ENCODE data around the gene GREB1. TPM values are rescaled to one million over a fixed set of nuclear protein-coding genes. Genes with fewer than 3 reads are reported as not detected.

The GREB1 gene
- total RNA-seq, 4 donors from 2014 or later: 0.20 to 2.6 (median 1.5) TPM

DNA sequence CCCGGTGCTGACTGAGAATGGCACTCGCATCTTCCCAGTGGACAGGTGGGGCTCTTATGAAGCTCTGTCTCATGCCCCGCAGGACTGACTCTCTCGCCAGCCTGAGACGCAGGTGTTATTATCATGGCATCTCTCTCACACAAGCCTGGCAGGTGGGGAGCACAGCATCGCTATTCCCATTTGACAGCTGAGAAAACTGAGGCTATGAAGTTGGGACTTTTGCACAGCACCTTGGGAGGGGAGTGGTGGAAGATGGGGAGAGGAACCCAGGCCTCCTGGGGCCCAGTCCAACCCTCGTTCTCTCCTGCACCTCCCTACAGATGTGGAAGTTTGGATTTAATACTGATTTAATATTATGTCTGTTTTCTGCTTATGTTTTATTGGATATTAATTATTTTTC, 145.2 kb downstream of the GREB1 start:
- 50 to 72% methylated on average over 1 to 7 of the region's 7 CpGs for WGBS, 2 donors (ENCODE audit: low coverage in 1 of 2)
- H3K9me3 ChIP-seq: no peaks in the 10 kb centered on the region
- intact Hi-C loops (cut with DNase I; ENCODE audit: low total_unique reads): no loop called here
- no peak overlapping the region for H3K27ac ChIP-seq
- TF ChIP-seq, protein P1, sequence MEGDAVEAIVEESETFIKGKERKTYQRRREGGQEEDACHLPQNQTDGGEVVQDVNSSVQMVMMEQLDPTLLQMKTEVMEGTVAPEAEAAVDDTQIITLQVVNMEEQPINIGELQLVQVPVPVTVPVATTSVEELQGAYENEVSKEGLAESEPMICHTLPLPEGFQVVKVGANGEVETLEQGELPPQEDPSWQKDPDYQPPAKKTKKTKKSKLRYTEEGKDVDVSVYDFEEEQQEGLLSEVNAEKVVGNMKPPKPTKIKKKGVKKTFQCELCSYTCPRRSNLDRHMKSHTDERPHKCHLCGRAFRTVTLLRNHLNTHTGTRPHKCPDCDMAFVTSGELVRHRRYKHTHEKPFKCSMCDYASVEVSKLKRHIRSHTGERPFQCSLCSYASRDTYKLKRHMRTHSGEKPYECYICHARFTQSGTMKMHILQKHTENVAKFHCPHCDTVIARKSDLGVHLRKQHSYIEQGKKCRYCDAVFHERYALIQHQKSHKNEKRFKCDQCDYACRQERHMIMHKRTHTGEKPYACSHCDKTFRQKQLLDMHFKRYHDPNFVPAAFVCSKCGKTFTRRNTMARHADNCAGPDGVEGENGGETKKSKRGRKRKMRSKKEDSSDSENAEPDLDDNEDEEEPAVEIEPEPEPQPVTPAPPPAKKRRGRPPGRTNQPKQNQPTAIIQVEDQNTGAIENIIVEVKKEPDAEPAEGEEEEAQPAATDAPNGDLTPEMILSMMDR (IDR thresholded peaks at IDR 0.05): no peak
- TF ChIP-seq POLR2AphosphoS5 (IDR thresholded peaks at IDR 0.05) (no peak), POLR2A (IDR thresholded peaks at IDR 0.05) (no peak), EP300 (IDR thresholded peaks at IDR 0.05; ENCODE audit: low read depth) (no peak)
- no peak for DNase-seq
- no peak overlapping the region for H3K4me3 ChIP-seq
- H3K27me3 ChIP-seq: peaks cover 31% of the 10 kb centered on the region
- H3K36me3 ChIP-seq: no peaks in the 10 kb centered on the region
- in situ Hi-C loops (cut with MboI; ENCODE audit: low pct_ligation_motif_present in 1 of 4, low pct_unique_long_range_greater_than_20kb in 1 of 4, low sequenced_read_pairs in 3 of 4): no loop called here
- no peaks in the 10 kb centered on the region for H3K4me1 ChIP-seq

DNA sequence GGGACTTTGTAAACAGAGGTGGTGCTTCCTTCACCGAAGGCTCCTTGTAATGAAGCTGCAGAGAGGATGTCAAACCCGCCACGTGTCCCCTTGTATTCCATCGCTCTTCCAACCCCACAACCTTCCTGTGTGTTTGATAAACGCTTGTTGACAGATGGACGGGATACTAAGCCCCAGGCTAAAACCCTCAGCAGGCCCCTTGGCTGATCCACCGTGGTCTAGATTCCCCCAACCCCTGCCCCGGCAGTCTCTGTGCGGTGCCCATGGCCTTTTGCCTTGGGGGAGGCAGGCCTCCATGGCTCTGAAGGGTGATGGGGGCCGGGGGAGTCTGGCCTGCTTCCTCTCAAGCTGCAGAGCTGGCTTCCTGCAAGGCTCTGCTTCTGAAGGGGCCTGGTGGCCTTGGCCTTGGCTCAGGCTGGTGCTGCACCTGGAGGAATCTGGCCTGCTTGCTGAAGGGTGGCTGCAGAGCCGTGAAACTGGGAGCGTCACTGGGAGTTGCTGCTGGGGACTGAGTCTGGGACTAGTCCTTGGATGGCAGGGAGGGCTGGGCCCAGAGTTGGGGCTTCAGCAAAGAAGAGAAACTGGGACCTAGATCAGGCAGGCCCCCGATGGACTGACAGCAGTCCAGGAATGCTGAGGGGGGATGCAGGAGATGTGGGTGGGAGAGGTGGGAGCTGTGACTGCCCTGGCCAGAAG, 145.8 kb downstream of the GREB1 start:
- Histone ChIP-seq H3K27me3 (peaks cover 37% of the 10 kb centered on the region), H3K4me3 (no peak overlapping the region), H3K9me3 (no peaks in the 10 kb centered on the region), H3K36me3 (no peaks in the 10 kb centered on the region), H3K4me1 (no peaks in the 10 kb centered on the region), H3K27ac (no peak overlapping the region)
- in situ Hi-C loops (cut with MboI; ENCODE audit: low pct_ligation_motif_present in 1 of 4, low pct_unique_long_range_greater_than_20kb in 1 of 4, low sequenced_read_pairs in 3 of 4): loop anchor here in 2 of 4 donors (10.0 kb wide), 1 partner anchor 105 kb away; no protein-coding TSS in a partner anchor
- DNase-seq: no peak
- TF ChIP-seq EP300 (IDR thresholded peaks at IDR 0.05; ENCODE audit: low read depth) (no peak), POLR2A (IDR thresholded peaks at IDR 0.05) (no peak), POLR2AphosphoS5 (IDR thresholded peaks at IDR 0.05) (no peak)
- TF ChIP-seq, protein P1 (IDR thresholded peaks at IDR 0.05): no peak
- intact Hi-C loops (cut with DNase I; ENCODE audit: low total_unique reads): no loop called here
- WGBS, 2 donors (ENCODE audit: low coverage in 1 of 2): 66 to 79% methylated on average over 4 to 13 of the region's 13 CpGs

DNA sequence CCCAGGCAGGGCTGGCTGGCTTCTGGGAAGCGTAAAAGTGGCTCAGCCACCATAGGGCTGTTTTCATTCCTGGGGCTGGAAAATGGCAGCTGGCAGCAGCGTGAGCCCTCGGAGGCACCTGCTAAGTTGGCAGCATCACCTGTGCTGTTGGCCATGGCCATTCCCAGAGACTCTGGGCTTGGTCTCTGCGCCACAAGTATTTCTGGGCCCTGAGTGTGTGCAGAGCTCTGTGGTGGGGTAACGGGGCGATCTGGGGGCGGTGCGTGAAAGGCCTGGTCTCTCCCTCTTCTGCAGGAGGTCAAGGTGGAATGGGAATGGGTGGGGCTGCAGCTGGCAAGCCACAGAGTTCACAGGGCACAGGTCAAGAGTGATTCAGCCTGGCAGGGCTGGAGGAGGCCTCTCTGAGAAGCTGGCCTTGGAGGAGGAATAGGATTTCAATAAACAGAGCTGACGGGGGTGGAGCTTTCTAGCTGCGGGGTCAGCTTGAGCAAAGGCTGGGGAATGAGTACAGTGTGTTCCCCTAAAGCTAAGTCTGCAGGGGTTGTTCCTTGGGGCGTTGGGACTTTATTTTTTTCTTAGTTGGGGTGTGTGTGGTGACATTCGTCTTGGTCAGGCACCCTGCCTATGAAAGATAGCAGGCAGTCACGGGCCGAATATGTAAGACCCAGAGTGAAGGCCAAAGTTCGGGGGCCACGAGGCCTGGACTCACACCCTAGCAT, 146.5 kb downstream of the GREB1 start:
- in situ Hi-C loops (cut with MboI; ENCODE audit: low pct_ligation_motif_present in 1 of 4, low pct_unique_long_range_greater_than_20kb in 1 of 4, low sequenced_read_pairs in 3 of 4) (loop anchor here in 2 of 4 donors (10.0 kb wide), 1 partner anchor 104 kb away; no protein-coding TSS in a partner anchor), intact Hi-C loops (cut with DNase I; ENCODE audit: low total_unique reads) (no loop called here)
- WGBS, 2 donors (ENCODE audit: low coverage in 1 of 2): 78% methylated on average over 16 of the region's 16 CpGs; no CpG with 5 or more reads in 1 of the 2 donors
- Histone ChIP-seq H3K4me1 (no peaks in the 10 kb centered on the region), H3K9me3 (no peaks in the 10 kb centered on the region), H3K27me3 (peaks cover 41% of the 10 kb centered on the region), H3K36me3 (no peaks in the 10 kb centered on the region), H3K4me3 (no peak overlapping the region), H3K27ac (no peak overlapping the region)
- DNase-seq: no peak
- no peak for TF ChIP-seq POLR2A (IDR thresholded peaks at IDR 0.05)
- TF ChIP-seq POLR2AphosphoS5 (IDR thresholded peaks at IDR 0.05): no peak
- TF ChIP-seq, protein P1 (IDR thresholded peaks at IDR 0.05): no peak
- TF ChIP-seq EP300 (IDR thresholded peaks at IDR 0.05; ENCODE audit: low read depth): no peak

DNA sequence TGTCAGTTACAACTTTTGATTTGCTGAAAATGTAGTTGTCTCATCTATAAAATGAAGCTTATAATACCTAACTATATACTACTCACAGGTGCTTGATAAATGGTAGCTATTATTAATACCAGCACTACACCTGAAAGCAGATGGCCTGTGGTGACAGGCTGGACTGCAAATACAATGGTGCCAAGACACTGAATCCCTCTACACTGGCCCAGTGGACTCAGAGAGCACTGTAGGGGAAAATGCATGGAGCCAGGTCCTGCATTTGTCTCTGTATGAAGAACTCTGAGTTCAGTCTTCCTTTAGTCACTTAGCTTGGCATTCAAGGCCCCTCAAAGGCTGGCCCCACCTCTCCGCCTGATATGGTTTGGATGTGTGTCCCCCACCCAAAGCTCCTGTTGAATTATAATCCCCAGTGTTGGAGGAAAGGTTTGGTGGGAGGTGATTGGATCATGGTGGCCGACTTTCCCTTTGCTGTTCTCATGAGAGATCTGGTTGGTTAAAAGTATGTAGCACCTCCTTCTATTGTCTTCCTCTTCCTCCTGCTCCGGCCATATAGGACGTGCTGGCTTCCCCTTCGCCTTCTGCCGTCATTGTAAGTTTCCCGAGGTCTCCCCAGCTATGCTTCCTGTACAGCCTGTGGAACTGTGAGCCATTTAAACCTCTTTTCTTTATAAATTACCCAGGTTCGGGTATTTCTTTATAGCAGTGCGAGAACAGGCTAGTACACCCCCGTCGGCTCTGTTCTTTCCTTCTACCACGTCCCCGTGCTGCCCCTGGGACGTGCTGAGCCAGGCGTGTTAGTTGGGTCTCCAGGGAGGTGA, 147.3 kb downstream of the GREB1 start:
- Histone ChIP-seq H3K36me3 (no peaks in the 10 kb centered on the region), H3K4me3 (no peak overlapping the region), H3K4me1 (no peaks in the 10 kb centered on the region), H3K27me3 (peaks cover 46% of the 10 kb centered on the region), H3K9me3 (no peaks in the 10 kb centered on the region), H3K27ac (no peak overlapping the region)
- 81 to 84% methylated on average over 10 to 15 of the region's 15 CpGs for WGBS, 2 donors (ENCODE audit: low coverage in 1 of 2)
- intact Hi-C loops (cut with DNase I; ENCODE audit: low total_unique reads) (no loop called here), in situ Hi-C loops (cut with MboI; ENCODE audit: low pct_ligation_motif_present in 1 of 4, low pct_unique_long_range_greater_than_20kb in 1 of 4, low sequenced_read_pairs in 3 of 4) (loop anchor here in 2 of 4 donors (10.0 kb wide), 1 partner anchor 104 kb away; no protein-coding TSS in a partner anchor)
- no peak for DNase-seq
- TF ChIP-seq, protein P1 (IDR thresholded peaks at IDR 0.05): no peak
- no peak for TF ChIP-seq POLR2AphosphoS5 (IDR thresholded peaks at IDR 0.05)
- TF ChIP-seq POLR2A (IDR thresholded peaks at IDR 0.05): no peak
- TF ChIP-seq EP300 (IDR thresholded peaks at IDR 0.05; ENCODE audit: low read depth): no peak
